Right lobe of liver (tissue), 6 donors: ENCODE results near the gene LGI4. TPM values are rescaled to one million over a fixed set of nuclear protein-coding genes. Genes with fewer than 3 reads are reported as not detected.
A peak's percentile ranks its signal among the peaks of the same experiment; 100 is the strongest.

Experiments
- ATAC-seq, 4 donors: fragments of 200-7000 bp; cut with Tn5 transposase; one replicate each; pipeline ENCODE4 v1.9.1; 2020; ENCODE audit warnings: mild to moderate bottlenecking in 4 of 4, moderate library complexity in 4 of 4
- DNase-seq, 3 donors: peaks; one replicate each; pipeline ENCODE4 v3.0.0-alpha.2; 2020
- H3K27ac ChIP-seq, 3 donors: fragments of 200-600 bp; one replicate each; pipeline ENCODE4 v1.8.0; 2022
- H3K27me3 ChIP-seq, 2 donors: fragments of 200-600 bp; one replicate each; pipeline ENCODE4 v1.8.0; 2022
- H3K36me3 ChIP-seq, 4 donors: fragments of 200-600 bp; sonication (generic) in 1 of 4; one replicate each; pipeline versions ENCODE4 v1.5.1 to v1.8.0; 2017 to 2022; ENCODE audit warnings: control low read depth in 1 of 4
- H3K4me1 ChIP-seq, 4 donors: fragments of 200-600 bp; sonication (generic) in 1 of 4; one replicate each; pipeline versions ENCODE4 v1.5.1 to v1.8.0; 2017 to 2022; ENCODE audit warnings: control low read depth in 1 of 4
- H3K4me3 ChIP-seq, 3 donors: fragments of 200-600 bp; one replicate each; pipeline ENCODE4 v1.8.0; 2022
- H3K9me3 ChIP-seq, 4 donors: fragments of 200-600 bp; sonication (generic) in 1 of 4; one replicate each; pipeline versions ENCODE4 v1.5.1 to v1.8.0; 2017 to 2022; ENCODE audit warnings: control low read depth in 1 of 4
- CTCF ChIP-seq, 4 donors: fragments of 200-600 bp in 3 of 4; fragments of 450-650 bp in 1 of 4; IDR thresholded peaks; one replicate each; pipeline versions ENCODE4 v1.5.1 to v1.8.0; 2016 to 2022; ENCODE audit warnings: antibody characterized with exemption in 4 of 4, mild to moderate bottlenecking in 2 of 4
- POLR2A ChIP-seq: fragments of 450-650 bp; IDR thresholded peaks from one replicate; pipeline ENCODE4 v1.6.1; 2017; ENCODE audit warnings: antibody characterized with exemption, mild to moderate bottlenecking
- WGBS: methylation state at CpG from one replicate; pipeline ENCODE4 v1.1.6; 2018; ENCODE audit warnings: low coverage, low lambda C conversion rate; ENCODE audit not compliant: insufficient coverage; ENCODE audit errors: missing lambda C conversion rate; 5-methylcytosine and 5-hydroxymethylcytosine counted together
- intact Hi-C, 2 donors: fragments of 100-400 bp; cut with DNase I; formaldehyde crosslinking; loops; one replicate each; pipeline versions ENCODE4 v1.11.2 to v1.14.1; 2022
- total RNA-seq, 6 experiments: library from RNA; depleted of rRNA in 2 of 6; stranded (reverse); fragments of >200 nt in 2 of 6; fragmentation: NEBNext Ultra II Directional in 3 of 6; extraction: Animal tissue kit (Norgen Biotek cat#: 25700) in 3 of 6; gene quantifications; one replicate each; pipeline versions ENCODE4 v1.1.0 to v1.2.4, GENCODE V29; 2016 to 2023
- donor health status: DM: no; HTN: yes; CAD: no.
- donor health status: DM: no; HTN: no; CAD: no.
- donor health status: DM: no; HTN: no; CAD: no.
- donor health status: DM: no; HTN: yes; CAD: no.
- donor health status: DM: no; HTN: yes; CAD: no.

The LGI4 gene
- total RNA-seq, 6 experiments from 2014 or later, result 0.99 to 2.0 (median 1.5) TPM

DNA sequence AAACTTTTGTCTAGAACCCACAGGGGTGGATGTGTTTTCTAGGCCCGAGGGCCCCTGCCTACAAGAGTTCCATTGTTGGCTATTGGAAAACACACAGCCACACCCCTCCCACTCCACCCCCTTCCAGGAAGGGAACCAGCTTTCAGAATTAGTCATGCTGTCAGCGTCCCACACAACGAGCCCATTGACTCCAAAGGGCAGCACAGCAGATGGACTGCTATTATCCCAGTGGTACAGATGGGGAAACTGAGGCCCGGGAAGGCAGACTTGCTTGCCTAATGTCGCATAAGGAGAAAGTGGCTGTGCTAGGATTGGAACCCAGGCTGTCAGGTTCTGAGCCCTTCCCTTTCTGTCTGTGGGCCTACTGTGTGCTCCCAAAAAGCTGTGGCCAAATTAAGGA lies 27.3 kb downstream of the LGI4 start:
- H3K4me1 ChIP-seq, result no peaks in the 10 kb centered on the region
- H3K27me3 ChIP-seq, result no peaks in the 10 kb centered on the region
- H3K4me3 ChIP-seq, result no peak overlapping the region
- WGBS, result 8% methylated on average over 2 of the region's 5 CpGs
- no peaks in the 10 kb centered on the region for H3K9me3 ChIP-seq
- ATAC-seq (peak in 2 of 4 donors; percentile 23 to 70), DNase-seq (no peak)
- no peak for TF ChIP-seq CTCF (IDR thresholded peaks at IDR 0.05)
- no peak for TF ChIP-seq POLR2A
- no peak overlapping the region for H3K27ac ChIP-seq
- no peaks in the 10 kb centered on the region for H3K36me3 ChIP-seq
- intact Hi-C loops, result no loop called here

- intact Hi-C loops, result no loop called here
- H3K27me3 ChIP-seq, result no peaks in the 10 kb centered on the region
- no peak overlapping the region for H3K27ac ChIP-seq
- H3K36me3 ChIP-seq, result no peaks in the 10 kb centered on the region
- DNase-seq (no peak), ATAC-seq (no peak)
- no peaks in the 10 kb centered on the region for H3K9me3 ChIP-seq
- no peak overlapping the region for H3K4me3 ChIP-seq
- no peaks in the 10 kb centered on the region for H3K4me1 ChIP-seq
- TF ChIP-seq CTCF (IDR thresholded peaks at IDR 0.05), result no peak
- no peak for TF ChIP-seq POLR2A
- 100% methylated on average over 1 of the region's 2 CpGs for WGBS
Observed at GRCh38 chr19:35106898-35107541, 27.8 kb downstream of the LGI4 start.

- Histone ChIP-seq H3K4me1 (no peaks in the 10 kb centered on the region), H3K27me3 (no peaks in the 10 kb centered on the region), H3K4me3 (no peak overlapping the region), H3K36me3 (no peaks in the 10 kb centered on the region), H3K27ac (no peak overlapping the region), H3K9me3 (no peaks in the 10 kb centered on the region)
- TF ChIP-seq CTCF (IDR thresholded peaks at IDR 0.05) (no peak), POLR2A (no peak)
- no peak for ATAC-seq
- DNase-seq, result no peak
- intact Hi-C loops, result no loop called here
- no CpG with 5 or more reads among the region's 9 CpGs for WGBS
Observed at GRCh38 chr19:35106291-35106583, 28.6 kb downstream of the LGI4 start.

DNA sequence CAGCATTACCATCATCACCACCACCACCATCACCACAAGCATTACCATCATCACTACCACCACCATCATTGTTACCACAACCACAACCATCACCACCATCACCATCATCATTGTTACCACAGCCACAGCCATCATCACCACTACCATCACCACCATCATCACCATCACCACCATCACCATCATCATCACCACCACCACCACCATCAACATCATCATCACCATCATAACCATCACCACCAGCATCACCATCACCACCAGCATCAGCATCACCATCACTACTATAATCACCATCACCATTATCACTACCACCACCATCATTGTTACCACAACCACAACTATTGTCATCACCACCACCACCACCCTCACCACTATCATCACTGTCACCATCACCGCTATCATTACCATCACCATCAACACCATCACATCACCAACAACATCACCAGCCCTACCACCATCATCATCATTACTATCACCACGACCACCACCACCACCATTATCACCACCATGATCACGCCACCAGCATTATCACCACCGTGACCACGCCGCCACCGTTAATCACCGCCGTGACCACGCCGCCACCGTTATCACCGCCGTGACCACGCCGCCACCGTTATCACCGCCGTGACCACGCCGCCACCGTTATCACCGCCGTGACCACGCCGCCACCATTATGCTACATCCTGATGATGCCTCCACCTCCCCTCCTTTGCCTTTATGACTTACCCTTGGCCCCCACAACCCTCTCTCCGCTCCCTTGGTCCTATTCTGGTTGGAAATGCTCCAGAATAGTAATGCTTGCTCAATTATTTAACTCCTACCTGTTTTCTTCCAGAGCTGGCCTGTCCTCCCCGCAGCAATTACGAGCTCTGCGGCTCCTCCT lies 29.2 kb downstream of the LGI4 start:
- no peaks in the 10 kb centered on the region for H3K9me3 ChIP-seq
- ATAC-seq (no peak), DNase-seq (no peak)
- H3K36me3 ChIP-seq, result no peaks in the 10 kb centered on the region
- H3K27me3 ChIP-seq, result no peaks in the 10 kb centered on the region
- no peak overlapping the region for H3K4me3 ChIP-seq
- TF ChIP-seq CTCF (IDR thresholded peaks at IDR 0.05) (no peak), POLR2A (no peak)
- no peak overlapping the region for H3K27ac ChIP-seq
- 86% methylated on average over 30 of the region's 30 CpGs for WGBS
- intact Hi-C loops, result no loop called here
- no peaks in the 10 kb centered on the region for H3K4me1 ChIP-seq
